NCI-H146 treated with DMSO at 0.1 percent for 48 hours (cell line): ENCODE data around the gene RPS15A.
"Not testable (repeated sequence)": the region's sequence is repeated elsewhere in the genome, so short reads cannot be mapped to it uniquely, and the experiment has no call there.

ENCODE experiments used
- DNase-seq: peaks from one replicate; lab custom pipeline; 2025; ENCODE audit not compliant: unreplicated experiment; lab: John Stamatoyannopoulos, UW

The RPS15A gene

DNA sequence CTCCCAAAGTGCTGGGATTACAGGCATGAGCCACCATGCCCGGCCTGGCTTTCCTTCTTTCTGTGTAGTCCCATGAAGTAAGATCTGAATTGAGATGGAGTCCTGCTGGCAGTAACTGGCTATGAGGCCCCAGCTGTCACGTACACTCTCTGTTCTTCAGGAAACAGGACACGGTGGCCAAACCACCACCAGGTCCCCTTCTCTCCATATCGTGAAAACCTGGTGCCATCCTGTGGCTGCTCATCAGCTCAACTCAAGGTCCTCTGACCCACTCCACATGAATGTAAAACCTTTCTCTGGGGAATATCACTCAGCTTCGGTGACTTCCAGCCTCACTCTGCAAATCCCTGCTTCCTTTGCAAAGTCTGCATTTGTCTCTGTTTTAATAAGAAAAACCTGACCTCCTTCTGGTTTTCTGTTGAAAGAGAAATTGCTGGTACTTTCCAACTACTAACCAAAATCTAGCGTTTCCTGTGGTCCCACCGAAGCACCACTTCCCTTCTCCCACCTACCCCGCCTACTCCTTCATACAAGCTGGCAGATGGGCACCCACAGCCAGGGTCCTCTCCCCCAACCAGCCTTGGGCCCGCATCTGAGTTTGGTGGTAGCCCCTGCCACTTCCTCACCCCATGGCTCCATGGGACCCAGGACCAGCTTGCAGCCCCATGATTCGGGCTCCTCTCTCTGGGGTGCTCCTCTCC is 32.0 kb downstream of the RPS15A start:
- not testable (repeated sequence) for DNase-seq

DNA sequence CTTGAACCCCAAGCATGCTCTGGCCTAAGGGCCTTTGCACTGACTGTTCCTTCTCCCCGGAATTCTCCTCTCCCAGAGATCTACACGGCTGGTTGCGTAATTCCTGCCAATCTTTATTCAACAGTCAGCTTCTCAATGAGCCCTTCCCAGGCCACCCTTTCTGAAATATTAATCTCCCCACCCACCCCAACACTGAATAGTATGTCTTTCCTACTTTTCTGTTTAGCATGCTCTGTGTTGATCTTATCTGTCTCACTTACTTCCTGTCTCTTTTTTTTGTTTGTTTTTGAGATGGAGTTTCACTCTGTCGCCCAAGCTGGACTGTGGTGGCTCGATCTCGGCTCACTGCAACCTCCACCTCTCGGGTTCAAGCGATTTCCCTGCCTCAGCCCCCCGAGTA is 33.5 kb downstream of the RPS15A start:
- DNase-seq, result not testable (repeated sequence)

DNA sequence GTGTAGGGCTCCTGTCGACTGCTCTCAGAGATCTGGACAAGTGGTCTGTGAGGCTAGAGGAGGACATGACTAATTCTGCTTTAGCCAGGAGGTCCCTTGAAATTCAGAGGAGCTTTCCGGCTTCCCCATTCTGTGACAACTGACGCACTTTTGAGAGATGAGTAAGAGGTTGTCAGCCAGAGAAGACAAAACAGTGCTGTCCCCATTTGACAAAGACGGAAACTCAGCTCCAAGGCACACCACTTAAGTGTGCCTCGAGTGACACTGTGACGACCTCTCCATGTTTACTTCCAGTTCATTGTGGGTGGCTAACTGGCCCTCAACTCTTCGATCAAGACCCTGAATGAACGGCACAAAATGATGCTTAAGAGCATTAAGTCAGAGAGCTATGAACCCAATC is 47.3 kb downstream of the RPS15A start:
- DNase-seq, result not testable (repeated sequence)

DNA sequence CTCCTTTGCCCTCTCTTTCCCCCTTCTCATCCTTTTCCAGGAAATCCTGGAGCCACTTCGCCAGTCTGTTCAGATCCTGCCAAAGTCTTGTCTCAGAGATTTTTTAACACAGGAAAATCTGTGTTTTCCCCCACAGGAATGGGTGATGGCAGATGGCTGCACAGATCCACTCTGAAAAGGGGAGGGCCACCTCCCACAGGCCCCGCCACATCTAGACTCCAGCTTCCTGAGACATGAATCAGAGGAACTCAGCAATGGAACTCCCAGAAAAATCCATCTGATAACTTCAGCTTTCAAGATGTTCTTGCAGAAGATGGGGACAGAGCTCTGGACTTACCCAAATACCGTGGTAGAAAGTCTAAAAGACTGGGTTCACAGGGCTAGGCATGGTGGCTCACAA is 50.1 kb downstream of the RPS15A start:
- DNase-seq, result not testable (repeated sequence)

DNA sequence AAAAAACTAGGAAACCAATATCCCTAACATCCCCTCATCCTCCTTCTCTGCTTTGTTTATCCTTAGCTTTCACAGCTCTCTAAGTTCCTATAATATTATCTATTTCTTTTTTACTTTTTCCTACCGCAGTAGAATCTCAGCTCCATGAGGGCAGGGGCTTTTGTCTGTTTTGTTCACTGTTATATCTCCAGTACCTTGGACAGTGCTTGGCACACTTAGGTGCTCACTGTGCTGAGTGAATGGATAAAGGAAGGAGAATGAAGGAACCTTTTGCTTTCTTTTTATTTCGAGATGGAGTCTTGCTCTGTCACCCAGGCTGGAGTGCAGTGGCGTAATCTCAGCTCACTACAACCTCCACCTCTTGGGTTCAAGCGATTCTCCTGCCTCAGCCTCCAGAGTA is 51.4 kb downstream of the RPS15A start:
- DNase-seq, result not testable (repeated sequence)

DNA sequence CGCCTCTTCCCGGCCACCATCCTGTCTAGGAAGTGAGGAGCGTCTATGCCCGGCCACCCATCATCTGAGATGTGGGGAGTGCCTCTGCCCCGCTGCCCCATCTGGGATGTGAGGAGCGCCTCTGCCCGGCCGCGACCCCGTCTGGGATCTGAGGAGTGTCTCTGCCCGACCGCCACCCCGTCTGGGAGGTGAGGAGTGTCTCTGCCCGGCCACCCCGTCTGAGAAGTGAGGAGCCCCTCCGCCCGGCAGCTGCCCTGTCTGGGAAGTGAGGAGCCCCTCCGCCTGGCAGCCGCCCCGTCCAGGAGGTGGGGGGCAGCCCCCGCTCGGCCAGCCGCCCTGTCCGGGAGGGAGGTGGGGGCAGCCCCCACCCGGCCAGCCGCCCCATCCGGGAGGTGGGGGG is 55.9 kb downstream of the RPS15A start:
- DNase-seq, result not testable (repeated sequence)
